Measurements from ENCODE around the gene ZSWIM4.

Gene ZSWIM4

GRCh38 chr19:13812544-13812943 lies 17.3 kb downstream of the ZSWIM4 start:
- DNase-seq (ENCODE audit: low read depth): no peak

GRCh38 chr19:13813147-13813546 lies 17.9 kb downstream of the ZSWIM4 start:
- DNase-seq (ENCODE audit: low read depth): no peak

GRCh38 chr19:13814550-13814949 lies 19.3 kb downstream of the ZSWIM4 start:
- DNase-seq (ENCODE audit: low read depth): no peak

- no peak for DNase-seq (ENCODE audit: low read depth)
Measured at GRCh38 chr19:13817018-13817614, 21.9 kb downstream of the ZSWIM4 start.

GRCh38 chr19:13817615-13818371 lies 22.6 kb downstream of the ZSWIM4 start:
- no peak for DNase-seq (ENCODE audit: low read depth)

GRCh38 chr19:13819238-13819637 lies 24.0 kb downstream of the ZSWIM4 start:
- no peak for DNase-seq (ENCODE audit: low read depth)

GRCh38 chr19:13821292-13821691 lies 26.0 kb downstream of the ZSWIM4 start:
- no peak for DNase-seq (ENCODE audit: low read depth)

GRCh38 chr19:13823256-13823655 lies 28.0 kb downstream of the ZSWIM4 start:
- no peak for DNase-seq (ENCODE audit: low read depth)

GRCh38 chr19:13823901-13824300 lies 28.7 kb downstream of the ZSWIM4 start:
- no peak for DNase-seq (ENCODE audit: low read depth)

- no peak for DNase-seq (ENCODE audit: low read depth)
Measured at GRCh38 chr19:13824703-13825102, 29.5 kb downstream of the ZSWIM4 start.

GRCh38 chr19:13825489-13826441 lies 30.5 kb downstream of the ZSWIM4 start:
- DNase-seq (ENCODE audit: low read depth): no peak

- no peak for DNase-seq (ENCODE audit: low read depth)
Measured at GRCh38 chr19:13826652-13827235, 31.5 kb downstream of the ZSWIM4 start.

- DNase-seq (ENCODE audit: low read depth): no peak
Measured at GRCh38 chr19:13827656-13828055, 32.4 kb downstream of the ZSWIM4 start.

- DNase-seq (ENCODE audit: low read depth): no peak
Measured at GRCh38 chr19:13830114-13830740, 35.0 kb downstream of the ZSWIM4 start.

GRCh38 chr19:13830741-13831536 lies 35.7 kb downstream of the ZSWIM4 start:
- no peak for DNase-seq (ENCODE audit: low read depth)

- no peak for DNase-seq (ENCODE audit: low read depth)
Measured at GRCh38 chr19:13831537-13832467, 36.6 kb downstream of the ZSWIM4 start.

GRCh38 chr19:13833330-13834243 lies 38.3 kb downstream of the ZSWIM4 start:
- DNase-seq (ENCODE audit: low read depth): peak; percentile 86

- DNase-seq (ENCODE audit: low read depth): no peak
Measured at GRCh38 chr19:13834244-13835069, 39.2 kb downstream of the ZSWIM4 start.

Measured in stimulated activated CD8-positive, alpha-beta memory T cell treated with anti-CD3 and anti-CD28 coated beads, Interleukin-4, amount 100 ng/mL, for 24 hours (primary cell).